ENCODE measurements around the gene ZCCHC24. TPM values are rescaled to one million over a fixed set of nuclear protein-coding genes. Genes with fewer than 3 reads are reported as not detected.

The ZCCHC24 gene
- total RNA-seq, 1 experiment from 2014 or later = 3.8 TPM

GRCh38 chr10:79436850-79437103, 8.6 kb downstream of the ZCCHC24 start:
- Histone ChIP-seq H3T11ph (ENCODE audit: low read length) (no peak overlapping the region), H3K79me1 (ENCODE audit: insufficient read depth, low read depth, low read length, poor library complexity, severe bottlenecking) (no peaks in the 10 kb centered on the region), H3K27ac (ENCODE audit: insufficient read length, low read depth, low read length) (no peak overlapping the region), H3K14ac (ENCODE audit: insufficient read depth, low read length) (no peak overlapping the region), H3K9me3 (ENCODE audit: control insufficient read depth, low read depth, low read length) (no peaks in the 10 kb centered on the region), H3K23me2 (ENCODE audit: insufficient read length, low read depth, low read length, poor library complexity, severe bottlenecking) (no peaks in the 10 kb centered on the region), H2BK120ac (ENCODE audit: low read depth, low read length, poor library complexity, severe bottlenecking) (no peak overlapping the region), H3K4ac (ENCODE audit: low read depth, low read length) (no peak overlapping the region), H3K23ac (ENCODE audit: insufficient read length, low read depth, low read length) (no peak overlapping the region), H4K8ac (replicated peaks; ENCODE audit: insufficient read length, low read depth, low read length) (no peak overlapping the region), H4K91ac (ENCODE audit: insufficient read length, low read depth, low read length) (no peak overlapping the region), H2AK5ac (ENCODE audit: insufficient read length, low read length) (no peak overlapping the region), H3K4me1 (ENCODE audit: insufficient read depth, low read length) (no peaks in the 10 kb centered on the region), H3K79me2 (ENCODE audit: insufficient read depth, low read length) (no peaks in the 10 kb centered on the region), H2BK20ac (ENCODE audit: low read depth, low read length, poor library complexity, severe bottlenecking) (no peak overlapping the region), H3K27me3 (ENCODE audit: insufficient read depth, low read length) (no peaks in the 10 kb centered on the region), H2BK12ac (ENCODE audit: insufficient read length, low read depth, low read length) (no peak overlapping the region), H4K20me1 (ENCODE audit: control insufficient read depth, insufficient read depth, insufficient read length) (no peaks in the 10 kb centered on the region), H3K9ac (ENCODE audit: extremely low read depth, insufficient read length, low read length) (no peak overlapping the region), H3K18ac (ENCODE audit: insufficient read length, low read depth, low read length) (no peak overlapping the region), H3K4me2 (ENCODE audit: insufficient read depth, insufficient read length, low read length) (no peak overlapping the region), H2BK5ac (ENCODE audit: insufficient read length, low read length) (no peak overlapping the region), H2BK15ac (ENCODE audit: low read depth, low read length) (no peak overlapping the region), H4K5ac (ENCODE audit: insufficient read length, low read depth, low read length) (no peak overlapping the region), H3K56ac (ENCODE audit: insufficient read length, low read depth, low read length) (no peak overlapping the region), H2AFZ (ENCODE audit: low read length) (no peak overlapping the region)
- H3K9me3 Mint-ChIP-seq = no peaks in the 10 kb centered on the region
- H3K27me3 Mint-ChIP-seq (ENCODE audit: low read depth) = peaks cover 11% of the 10 kb centered on the region
- TF ChIP-seq CTCF (conservative IDR thresholded peaks at IDR 0.05) = no peak
- no peak for DNase-seq
- H3K4me3 Mint-ChIP-seq = no peak overlapping the region
- H3K27ac Mint-ChIP-seq = no peak overlapping the region
- H3K4me1 Mint-ChIP-seq = peaks cover 5 to 40% of the 10 kb centered on the region in 2 experiments
- no CpG with 5 or more reads among the region's 2 CpGs for WGBS (ENCODE audit: extremely low coverage, insufficient read length, low lambda C conversion rate)
- no peaks in the 10 kb centered on the region for H3K36me3 Mint-ChIP-seq (ENCODE audit: insufficient read depth in 1 of 3, low read depth in 3 of 3)
